ENCODE results near the gene ACOT11. TPM values are rescaled to one million over a fixed set of nuclear protein-coding genes. Genes with fewer than 3 reads are reported as not detected.

The ACOT11 gene
- polyA plus RNA-seq, 1 of the 3 experiments (the other 2 are of a cell fraction) = 6.9 TPM

DNA sequence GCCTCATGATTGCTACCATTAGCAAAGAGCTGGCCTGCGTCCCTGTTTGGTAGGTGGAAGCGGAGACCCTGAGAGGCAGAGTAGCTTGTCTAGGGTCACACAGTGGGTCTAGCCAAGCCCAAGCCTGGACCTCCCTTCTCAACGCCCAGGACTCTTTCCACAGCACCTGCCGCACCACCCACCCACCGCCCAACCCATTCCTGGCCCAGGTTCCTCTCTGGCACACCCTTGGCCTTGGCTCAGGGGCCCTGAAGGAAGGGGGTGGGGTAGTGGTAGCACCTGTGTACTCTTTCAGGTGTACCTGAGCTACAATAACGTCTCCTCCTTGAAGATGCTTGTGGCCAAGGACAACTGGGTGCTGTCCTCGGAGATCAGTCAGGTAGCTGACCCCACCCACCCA is 56.0 kb downstream of the ACOT11 start:
- Histone ChIP-seq H3K9me3 (no peaks in the 10 kb centered on the region), H3K4me3 (ENCODE audit: low read depth in 2 of 2, low read length in 1 of 2) (no peak overlapping the region), H3K36me3 (replicated peaks in 1 of 2; ENCODE audit: control insufficient read depth in 1 of 2, insufficient read depth in 2 of 2, low read length in 1 of 2) (peaks cover 0 to 18% of the 10 kb centered on the region in 2 experiments), H3K79me2 (ENCODE audit: insufficient read depth) (no peaks in the 10 kb centered on the region), H3K4me2 (no peak overlapping the region), H3K27ac (ENCODE audit: low read depth in 2 of 2, low read length in 1 of 2) (no peak overlapping the region), H2AFZ (ENCODE audit: low read depth) (no peak overlapping the region), H3K9ac (no peak overlapping the region), H4K20me1 (ENCODE audit: insufficient read depth) (no peaks in the 10 kb centered on the region), H3K9me2 (no peaks in the 10 kb centered on the region), H3K27me3 (ENCODE audit: insufficient read depth) (no peaks in the 10 kb centered on the region), H3K4me1 (ENCODE audit: control insufficient read depth in 1 of 2, insufficient read depth in 2 of 2, low read depth in 1 of 2, low read length in 1 of 2) (peaks cover 0 to 21% of the 10 kb centered on the region in 2 experiments; a peak in 1 of 4 replicates), H3F3A (replicated peaks; ENCODE audit: insufficient read depth) (no peaks in the 10 kb centered on the region)
- 90% methylated on average over 7 of the region's 7 CpGs for WGBS (ENCODE audit: low lambda C conversion rate)
- CTCF ChIA-PET = no interaction called here
- TF ChIP-seq CHD2 (IDR thresholded peaks at IDR 0.05; ENCODE audit: low read length, partially characterized antibody) = no peak
- TF ChIP-seq FOSL2 (IDR thresholded peaks at IDR 0.05; ENCODE audit: borderline replicate concordance, low read depth) = no peak
- TF ChIP-seq, protein P1, sequence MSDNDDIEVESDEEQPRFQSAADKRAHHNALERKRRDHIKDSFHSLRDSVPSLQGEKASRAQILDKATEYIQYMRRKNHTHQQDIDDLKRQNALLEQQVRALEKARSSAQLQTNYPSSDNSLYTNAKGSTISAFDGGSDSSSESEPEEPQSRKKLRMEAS (IDR thresholded peaks at IDR 0.05; ENCODE audit: low read depth) = no peak
- TF ChIP-seq POLR2AphosphoS5 (IDR thresholded peaks at IDR 0.05; ENCODE audit: low read depth, low read length) = no peak
- TF ChIP-seq SIN3A (IDR thresholded peaks at IDR 0.05; ENCODE audit: borderline replicate concordance, low read depth, low read length) = no peak
- no peak for TF ChIP-seq EZH2phosphoT487 (IDR thresholded peaks at IDR 0.05; ENCODE audit: borderline replicate concordance, low read depth)
- no peak for TF ChIP-seq GATA2 (CRISPR knock-in tag; IDR thresholded peaks at IDR 0.05)
- TF ChIP-seq YY1 (IDR thresholded peaks at IDR 0.05; ENCODE audit: low read depth) = no peak
- TF ChIP-seq, protein P2, sequence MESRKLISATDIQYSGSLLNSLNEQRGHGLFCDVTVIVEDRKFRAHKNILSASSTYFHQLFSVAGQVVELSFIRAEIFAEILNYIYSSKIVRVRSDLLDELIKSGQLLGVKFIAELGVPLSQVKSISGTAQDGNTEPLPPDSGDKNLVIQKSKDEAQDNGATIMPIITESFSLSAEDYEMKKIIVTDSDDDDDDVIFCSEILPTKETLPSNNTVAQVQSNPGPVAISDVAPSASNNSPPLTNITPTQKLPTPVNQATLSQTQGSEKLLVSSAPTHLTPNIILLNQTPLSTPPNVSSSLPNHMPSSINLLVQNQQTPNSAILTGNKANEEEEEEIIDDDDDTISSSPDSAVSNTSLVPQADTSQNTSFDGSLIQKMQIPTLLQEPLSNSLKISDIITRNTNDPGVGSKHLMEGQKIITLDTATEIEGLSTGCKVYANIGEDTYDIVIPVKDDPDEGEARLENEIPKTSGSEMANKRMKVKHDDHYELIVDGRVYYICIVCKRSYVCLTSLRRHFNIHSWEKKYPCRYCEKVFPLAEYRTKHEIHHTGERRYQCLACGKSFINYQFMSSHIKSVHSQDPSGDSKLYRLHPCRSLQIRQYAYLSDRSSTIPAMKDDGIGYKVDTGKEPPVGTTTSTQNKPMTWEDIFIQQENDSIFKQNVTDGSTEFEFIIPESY (IDR thresholded peaks at IDR 0.05; ENCODE audit: borderline replicate concordance, low read depth) = no peak
- no peak for TF ChIP-seq TCF12 (IDR thresholded peaks at IDR 0.05)
- no peak for TF ChIP-seq NFIC (IDR thresholded peaks at IDR 0.05; ENCODE audit: borderline replicate concordance)
- TF ChIP-seq TAF1 (IDR thresholded peaks at IDR 0.05; ENCODE audit: borderline replicate concordance, low read depth, low read length) = no peak
- no peak for TF ChIP-seq RFX5 (IDR thresholded peaks at IDR 0.05; ENCODE audit: low read length)
- TF ChIP-seq, protein P3, sequence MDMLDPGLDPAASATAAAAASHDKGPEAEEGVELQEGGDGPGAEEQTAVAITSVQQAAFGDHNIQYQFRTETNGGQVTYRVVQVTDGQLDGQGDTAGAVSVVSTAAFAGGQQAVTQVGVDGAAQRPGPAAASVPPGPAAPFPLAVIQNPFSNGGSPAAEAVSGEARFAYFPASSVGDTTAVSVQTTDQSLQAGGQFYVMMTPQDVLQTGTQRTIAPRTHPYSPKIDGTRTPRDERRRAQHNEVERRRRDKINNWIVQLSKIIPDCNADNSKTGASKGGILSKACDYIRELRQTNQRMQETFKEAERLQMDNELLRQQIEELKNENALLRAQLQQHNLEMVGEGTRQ (IDR thresholded peaks at IDR 0.05; ENCODE audit: borderline replicate concordance, low read depth, low read length) = no peak
- TF ChIP-seq, protein P4, sequence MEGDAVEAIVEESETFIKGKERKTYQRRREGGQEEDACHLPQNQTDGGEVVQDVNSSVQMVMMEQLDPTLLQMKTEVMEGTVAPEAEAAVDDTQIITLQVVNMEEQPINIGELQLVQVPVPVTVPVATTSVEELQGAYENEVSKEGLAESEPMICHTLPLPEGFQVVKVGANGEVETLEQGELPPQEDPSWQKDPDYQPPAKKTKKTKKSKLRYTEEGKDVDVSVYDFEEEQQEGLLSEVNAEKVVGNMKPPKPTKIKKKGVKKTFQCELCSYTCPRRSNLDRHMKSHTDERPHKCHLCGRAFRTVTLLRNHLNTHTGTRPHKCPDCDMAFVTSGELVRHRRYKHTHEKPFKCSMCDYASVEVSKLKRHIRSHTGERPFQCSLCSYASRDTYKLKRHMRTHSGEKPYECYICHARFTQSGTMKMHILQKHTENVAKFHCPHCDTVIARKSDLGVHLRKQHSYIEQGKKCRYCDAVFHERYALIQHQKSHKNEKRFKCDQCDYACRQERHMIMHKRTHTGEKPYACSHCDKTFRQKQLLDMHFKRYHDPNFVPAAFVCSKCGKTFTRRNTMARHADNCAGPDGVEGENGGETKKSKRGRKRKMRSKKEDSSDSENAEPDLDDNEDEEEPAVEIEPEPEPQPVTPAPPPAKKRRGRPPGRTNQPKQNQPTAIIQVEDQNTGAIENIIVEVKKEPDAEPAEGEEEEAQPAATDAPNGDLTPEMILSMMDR (IDR thresholded peaks at IDR 0.05) = no peak
- TF ChIP-seq GABPA (IDR thresholded peaks at IDR 0.05; ENCODE audit: low read depth) = no peak
- no peak for TF ChIP-seq EP300 (IDR thresholded peaks at IDR 0.05; ENCODE audit: borderline replicate concordance in 1 of 2, low read depth in 1 of 2, low read length in 1 of 2)
- POLR2A ChIA-PET = no interaction called here
- no peak for DNase-seq
